ENCODE data around the gene EPB41L4B.

DNA sequence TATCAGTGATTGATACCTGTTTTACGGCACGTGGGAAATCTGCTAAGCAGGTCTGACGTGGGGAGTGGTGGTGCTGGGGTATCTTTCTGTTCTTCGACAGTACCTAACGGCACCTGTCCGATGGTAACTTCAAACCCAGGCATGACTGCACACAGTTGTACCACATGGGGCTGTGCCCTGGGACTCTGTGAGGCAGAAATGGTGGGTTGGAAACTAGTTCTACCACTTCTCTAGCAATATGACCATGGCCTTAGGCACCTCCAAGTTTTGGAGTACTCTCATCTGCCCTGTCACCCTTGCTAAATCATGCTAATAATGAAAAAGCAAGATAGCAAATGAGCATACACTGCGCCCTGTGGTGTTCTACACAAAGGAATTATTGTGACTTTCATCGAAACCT is 30.9 kb downstream of the EPB41L4B start:
- TF ChIP-seq CTCF (IDR thresholded peaks at IDR 0.05): no peak
- TF ChIP-seq POLR2A (IDR thresholded peaks at IDR 0.05): no peak
